Fibroblast of the aortic adventitia (primary cell): ENCODE results near the gene ART4. TPM values are rescaled to one million over a fixed set of nuclear protein-coding genes. Genes with fewer than 3 reads are reported as not detected.

ENCODE experiments used
- DNase-seq: peaks from one replicate; pipeline ENCODE4 v3.0.0-alpha.2; 2010; ENCODE audit warnings: low read depth
- H3K4me3 ChIP-seq: 2 replicates; pipeline ENCODE4 v1.5.1; 2011; ENCODE audit warnings: low read depth, mild to moderate bottlenecking, control low read depth, low read length, moderate library complexity
- total RNA-seq: library from RNA; depleted of rRNA; stranded (reverse); fragments of >200 nt; gene quantifications from 2 replicates; pipeline ENCODE4 v1.2.3, GENCODE V29; 2012; ENCODE audit warnings: low replicate concordance
- TF ChIP-seq, protein P1 (sequence below): IDR thresholded peaks from 2 replicates; pipeline ENCODE4 v1.5.1; 2011; ENCODE audit warnings: mild to moderate bottlenecking, low read length, control low read depth, inconsistent platforms; ENCODE audit not compliant: insufficient read depth

The ART4 gene
- total RNA-seq, 1 donor: 0.36 TPM

DNA sequence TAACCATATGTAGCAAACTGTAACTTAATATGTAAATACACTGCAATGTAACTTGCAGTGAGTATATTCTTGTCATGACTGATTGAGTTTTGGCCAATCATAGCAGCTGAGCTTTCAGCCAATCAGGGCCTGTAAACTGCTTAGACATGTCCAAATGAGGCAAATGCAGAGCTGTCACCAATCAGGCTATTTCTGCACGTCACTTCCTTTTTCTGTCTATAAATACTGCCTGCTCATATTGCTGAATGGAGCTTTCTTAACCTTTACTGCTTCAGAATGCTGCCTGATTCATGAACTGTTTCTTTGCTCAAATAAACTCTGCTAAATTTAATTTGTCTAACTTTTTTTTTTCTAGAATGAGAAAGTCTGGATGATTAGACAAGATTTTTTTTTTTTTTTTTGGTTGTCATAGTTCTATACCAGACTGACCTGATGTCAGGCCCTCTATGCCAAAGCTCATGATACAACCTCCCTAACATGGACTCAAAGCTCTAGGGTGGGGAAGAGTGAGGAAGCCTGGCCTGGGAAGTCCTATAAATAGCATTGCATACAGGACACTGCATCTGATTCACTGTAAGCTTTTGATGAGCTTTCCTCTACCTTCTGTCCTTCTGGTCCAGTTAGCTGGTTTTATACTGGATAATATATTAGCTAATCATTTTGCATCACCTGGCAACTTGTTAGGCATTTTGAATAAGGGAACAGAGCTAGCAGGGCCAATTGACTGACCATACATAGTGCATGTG, 30.3 kb upstream of the ART4 start:
- no peak overlapping the region for H3K4me3 ChIP-seq
- TF ChIP-seq, protein P1, sequence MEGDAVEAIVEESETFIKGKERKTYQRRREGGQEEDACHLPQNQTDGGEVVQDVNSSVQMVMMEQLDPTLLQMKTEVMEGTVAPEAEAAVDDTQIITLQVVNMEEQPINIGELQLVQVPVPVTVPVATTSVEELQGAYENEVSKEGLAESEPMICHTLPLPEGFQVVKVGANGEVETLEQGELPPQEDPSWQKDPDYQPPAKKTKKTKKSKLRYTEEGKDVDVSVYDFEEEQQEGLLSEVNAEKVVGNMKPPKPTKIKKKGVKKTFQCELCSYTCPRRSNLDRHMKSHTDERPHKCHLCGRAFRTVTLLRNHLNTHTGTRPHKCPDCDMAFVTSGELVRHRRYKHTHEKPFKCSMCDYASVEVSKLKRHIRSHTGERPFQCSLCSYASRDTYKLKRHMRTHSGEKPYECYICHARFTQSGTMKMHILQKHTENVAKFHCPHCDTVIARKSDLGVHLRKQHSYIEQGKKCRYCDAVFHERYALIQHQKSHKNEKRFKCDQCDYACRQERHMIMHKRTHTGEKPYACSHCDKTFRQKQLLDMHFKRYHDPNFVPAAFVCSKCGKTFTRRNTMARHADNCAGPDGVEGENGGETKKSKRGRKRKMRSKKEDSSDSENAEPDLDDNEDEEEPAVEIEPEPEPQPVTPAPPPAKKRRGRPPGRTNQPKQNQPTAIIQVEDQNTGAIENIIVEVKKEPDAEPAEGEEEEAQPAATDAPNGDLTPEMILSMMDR: no peak
- no peak for DNase-seq

GRCh38 chr12:14871886-14872285, 28.6 kb upstream of the ART4 start:
- no peak overlapping the region for H3K4me3 ChIP-seq
- TF ChIP-seq, protein P1: no peak

DNA sequence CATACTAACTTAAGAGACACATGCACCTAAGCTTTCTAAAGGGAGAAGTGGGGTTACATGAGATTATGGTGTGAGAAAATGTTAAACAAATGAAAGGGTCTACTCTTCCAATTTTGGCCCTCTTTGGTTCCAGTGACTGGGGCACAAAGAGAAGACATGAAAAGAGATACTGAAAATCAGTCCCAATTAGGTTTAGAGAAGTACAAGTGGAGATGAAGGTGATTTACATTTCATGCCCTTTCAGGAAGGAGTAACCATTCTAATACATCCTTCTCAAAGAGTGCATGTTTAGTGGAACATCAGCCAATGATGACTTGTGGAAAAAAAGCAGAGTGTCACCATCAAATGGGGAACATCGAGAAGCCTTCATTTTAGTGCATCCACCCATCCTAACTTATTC, 27.9 kb upstream of the ART4 start:
- DNase-seq: no peak
- TF ChIP-seq, protein P1: no peak
- H3K4me3 ChIP-seq: no peak overlapping the region

More at GRCh38 chr12:14871886-14872285, 28.6 kb upstream of the ART4 start:
- no peak for DNase-seq

DNA sequence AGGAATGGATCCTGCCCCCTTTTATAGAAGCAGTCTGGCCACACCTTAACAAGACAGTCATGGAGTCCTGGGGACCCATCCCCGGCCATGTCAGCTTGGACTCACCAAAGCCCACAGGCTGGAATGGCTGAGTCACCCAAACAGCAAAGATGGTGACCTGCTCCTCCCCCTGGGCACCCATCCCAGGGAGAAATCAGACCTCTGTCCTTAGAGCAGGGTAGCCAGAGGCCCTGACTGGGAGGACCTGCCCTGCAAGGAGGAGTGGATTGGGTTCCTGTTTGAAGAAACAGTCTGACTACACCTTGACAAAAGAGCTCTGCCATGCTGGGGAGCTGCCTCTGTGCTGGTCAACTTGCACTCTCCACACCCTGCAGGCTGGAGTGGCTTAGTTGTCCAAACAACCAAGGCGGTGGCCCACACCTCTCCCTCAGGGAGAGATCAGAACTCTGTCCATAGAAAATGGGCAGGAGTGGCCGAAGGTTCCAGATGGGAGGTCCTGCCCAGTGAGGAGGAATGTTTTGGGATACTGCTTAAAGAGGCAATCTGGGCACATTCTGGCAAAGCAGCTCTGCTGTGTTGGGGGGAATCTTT, 25.7 kb upstream of the ART4 start:
- H3K4me3 ChIP-seq: no peak overlapping the region
- peak; percentile 34 for DNase-seq
- TF ChIP-seq, protein P1: no peak

GRCh38 chr12:14860490-14860889, 17.2 kb upstream of the ART4 start:
- no peak overlapping the region for H3K4me3 ChIP-seq
- TF ChIP-seq, protein P1: no peak
- no peak for DNase-seq

- H3K4me3 ChIP-seq: no peak overlapping the region
- TF ChIP-seq, protein P1: no peak
- DNase-seq: no peak
These were observed 15.2 kb upstream of the ART4 start for GRCh38 chr12:14858513-14858912.
